HCT116 (cell line): ENCODE measurements around the gene TEX264.

Source experiments
- EZH2phosphoT487 ChIP-seq: fragments of 200-600 bp; IDR thresholded peaks from 2 replicates; pipeline ENCODE4 v1.6.1; 2018; ENCODE audit warnings: antibody characterized with exemption, borderline replicate concordance
- JUND ChIP-seq: IDR thresholded peaks from 2 replicates; pipeline ENCODE4 v1.6.1; 2012
- POLR2A ChIP-seq: IDR thresholded peaks from 2 replicates; pipeline ENCODE4 v1.7.0; 2011; ENCODE audit warnings: borderline replicate concordance; ENCODE audit not compliant: insufficient read depth, insufficient read length; ENCODE audit errors: extremely low read depth
- POLR2AphosphoS5 ChIP-seq: IDR thresholded peaks from 2 replicates; pipeline ENCODE4 v1.6.1; 2011; ENCODE audit warnings: mild to moderate bottlenecking, low read depth, low read length, moderate library complexity
- RAD21 ChIP-seq: IDR thresholded peaks from 2 replicates; pipeline ENCODE4 v1.6.1; 2012; ENCODE audit warnings: low read depth, mild to moderate bottlenecking
- TF ChIP-seq, protein P1 (sequence below), 3 experiments: fragments of 200-600 bp in 1 of 3; sonication (generic) in 1 of 3; IDR thresholded peaks in 2 of 3; conservative IDR thresholded peaks in 1 of 3; 2 replicates each; pipeline ENCODE4 v1.5.1; 2012 to 2017; ENCODE audit warnings: low read depth in 2 of 3, low read length in 2 of 3, antibody characterized with exemption in 1 of 3, borderline replicate concordance in 1 of 3, control low read depth in 1 of 3, mild to moderate bottlenecking in 1 of 3, mixed read lengths in 1 of 3, mixed run types in 1 of 3, moderate library complexity in 1 of 3; ENCODE audit not compliant: insufficient read depth in 1 of 3
- TF ChIP-seq, protein P2 (sequence below): IDR thresholded peaks from 2 replicates; pipeline ENCODE4 v1.6.1; 2012; ENCODE audit warnings: low read depth

DNA sequence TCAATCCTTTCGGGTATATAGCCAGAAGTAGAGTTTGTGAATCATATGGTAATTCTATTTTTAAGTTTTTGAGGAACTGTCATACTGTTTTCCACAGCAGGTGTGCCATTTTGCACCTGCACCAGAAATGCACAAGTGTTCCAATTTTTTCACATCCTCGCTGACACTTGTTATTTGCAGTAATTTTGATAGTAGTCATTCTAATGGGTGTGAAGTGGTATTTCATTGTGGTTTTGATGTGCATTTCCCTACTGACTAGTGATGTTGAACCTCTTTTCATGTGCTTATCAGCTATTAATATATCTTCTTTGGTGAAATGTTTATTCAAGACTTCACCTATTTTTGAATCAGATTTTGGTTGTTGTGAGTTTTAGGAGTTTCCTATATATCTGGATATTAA, 64.9 kb downstream of the TEX264 start:
- TF ChIP-seq EZH2phosphoT487 (no peak), POLR2A (no peak), JUND (no peak), RAD21 (no peak), POLR2AphosphoS5 (no peak)
- TF ChIP-seq, protein P1, sequence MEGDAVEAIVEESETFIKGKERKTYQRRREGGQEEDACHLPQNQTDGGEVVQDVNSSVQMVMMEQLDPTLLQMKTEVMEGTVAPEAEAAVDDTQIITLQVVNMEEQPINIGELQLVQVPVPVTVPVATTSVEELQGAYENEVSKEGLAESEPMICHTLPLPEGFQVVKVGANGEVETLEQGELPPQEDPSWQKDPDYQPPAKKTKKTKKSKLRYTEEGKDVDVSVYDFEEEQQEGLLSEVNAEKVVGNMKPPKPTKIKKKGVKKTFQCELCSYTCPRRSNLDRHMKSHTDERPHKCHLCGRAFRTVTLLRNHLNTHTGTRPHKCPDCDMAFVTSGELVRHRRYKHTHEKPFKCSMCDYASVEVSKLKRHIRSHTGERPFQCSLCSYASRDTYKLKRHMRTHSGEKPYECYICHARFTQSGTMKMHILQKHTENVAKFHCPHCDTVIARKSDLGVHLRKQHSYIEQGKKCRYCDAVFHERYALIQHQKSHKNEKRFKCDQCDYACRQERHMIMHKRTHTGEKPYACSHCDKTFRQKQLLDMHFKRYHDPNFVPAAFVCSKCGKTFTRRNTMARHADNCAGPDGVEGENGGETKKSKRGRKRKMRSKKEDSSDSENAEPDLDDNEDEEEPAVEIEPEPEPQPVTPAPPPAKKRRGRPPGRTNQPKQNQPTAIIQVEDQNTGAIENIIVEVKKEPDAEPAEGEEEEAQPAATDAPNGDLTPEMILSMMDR (IDR thresholded peaks at IDR 0.05 in 2 of 3, conservative IDR thresholded peaks at IDR 0.05 in 1 of 3; ENCODE audit: borderline replicate concordance in 1 of 3, insufficient read depth in 1 of 3, low read depth in 2 of 3, low read length in 2 of 3), result no peak
- TF ChIP-seq, protein P2, sequence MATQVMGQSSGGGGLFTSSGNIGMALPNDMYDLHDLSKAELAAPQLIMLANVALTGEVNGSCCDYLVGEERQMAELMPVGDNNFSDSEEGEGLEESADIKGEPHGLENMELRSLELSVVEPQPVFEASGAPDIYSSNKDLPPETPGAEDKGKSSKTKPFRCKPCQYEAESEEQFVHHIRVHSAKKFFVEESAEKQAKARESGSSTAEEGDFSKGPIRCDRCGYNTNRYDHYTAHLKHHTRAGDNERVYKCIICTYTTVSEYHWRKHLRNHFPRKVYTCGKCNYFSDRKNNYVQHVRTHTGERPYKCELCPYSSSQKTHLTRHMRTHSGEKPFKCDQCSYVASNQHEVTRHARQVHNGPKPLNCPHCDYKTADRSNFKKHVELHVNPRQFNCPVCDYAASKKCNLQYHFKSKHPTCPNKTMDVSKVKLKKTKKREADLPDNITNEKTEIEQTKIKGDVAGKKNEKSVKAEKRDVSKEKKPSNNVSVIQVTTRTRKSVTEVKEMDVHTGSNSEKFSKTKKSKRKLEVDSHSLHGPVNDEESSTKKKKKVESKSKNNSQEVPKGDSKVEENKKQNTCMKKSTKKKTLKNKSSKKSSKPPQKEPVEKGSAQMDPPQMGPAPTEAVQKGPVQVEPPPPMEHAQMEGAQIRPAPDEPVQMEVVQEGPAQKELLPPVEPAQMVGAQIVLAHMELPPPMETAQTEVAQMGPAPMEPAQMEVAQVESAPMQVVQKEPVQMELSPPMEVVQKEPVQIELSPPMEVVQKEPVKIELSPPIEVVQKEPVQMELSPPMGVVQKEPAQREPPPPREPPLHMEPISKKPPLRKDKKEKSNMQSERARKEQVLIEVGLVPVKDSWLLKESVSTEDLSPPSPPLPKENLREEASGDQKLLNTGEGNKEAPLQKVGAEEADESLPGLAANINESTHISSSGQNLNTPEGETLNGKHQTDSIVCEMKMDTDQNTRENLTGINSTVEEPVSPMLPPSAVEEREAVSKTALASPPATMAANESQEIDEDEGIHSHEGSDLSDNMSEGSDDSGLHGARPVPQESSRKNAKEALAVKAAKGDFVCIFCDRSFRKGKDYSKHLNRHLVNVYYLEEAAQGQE, result no peak
